Measurements from ENCODE around the gene SEL1L3.

The SEL1L3 gene

DNA sequence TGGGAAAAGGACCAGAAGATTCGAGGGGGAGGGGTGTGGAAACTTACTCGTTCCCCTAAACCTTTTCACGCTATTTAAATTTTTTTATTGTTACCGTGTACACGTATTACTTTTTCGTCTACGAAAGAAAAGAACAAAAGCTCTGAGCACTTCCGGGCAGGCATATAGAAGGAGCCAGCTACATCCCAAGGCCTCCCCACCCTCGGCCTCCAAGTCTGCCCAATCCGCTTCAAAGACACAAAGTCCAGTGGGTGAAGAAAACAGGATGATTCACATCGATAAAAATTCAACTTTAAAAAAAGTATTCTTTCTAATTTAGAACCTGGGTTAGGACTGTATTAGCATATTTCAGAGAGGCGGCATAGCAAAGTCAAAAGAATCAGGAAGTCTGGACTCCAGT, 23.1 kb downstream of the SEL1L3 start:
- H3K4me1 ChIP-seq (ENCODE audit: control insufficient read depth, insufficient read depth, low read length): no peaks in the 10 kb centered on the region
- H3K27ac ChIP-seq (ENCODE audit: extremely low read depth, low read depth, low read length): no peak overlapping the region
- no peaks in the 10 kb centered on the region for H3K9me3 ChIP-seq (ENCODE audit: control insufficient read depth, insufficient read depth, low read depth, low read length)
- no peak for TF ChIP-seq ZNF324 (tag by site-specific recombination; IDR thresholded peaks at IDR 0.05)
- no peak for TF ChIP-seq ZNF623 (tag by site-specific recombination; IDR thresholded peaks at IDR 0.05)
- TF ChIP-seq ZNF600 (tag by site-specific recombination; IDR thresholded peaks at IDR 0.05): no peak
- no peak for TF ChIP-seq ZBTB8A (tag by site-specific recombination; IDR thresholded peaks at IDR 0.05)
- no peaks in the 10 kb centered on the region for H3K36me3 ChIP-seq (ENCODE audit: control insufficient read depth in 2 of 2, insufficient read depth in 1 of 2, low read length in 2 of 2)
- no peak overlapping the region for H3K4me3 ChIP-seq (ENCODE audit: low read depth, low read length)
- POLR2A ChIA-PET: no interaction called here
- CTCF ChIA-PET: no interaction called here

GRCh38 chr4:25839233-25839632, 23.6 kb downstream of the SEL1L3 start:
- Histone ChIP-seq H3K4me3 (ENCODE audit: low read depth, low read length) (no peak overlapping the region), H3K36me3 (ENCODE audit: control insufficient read depth in 2 of 2, insufficient read depth in 1 of 2, low read length in 2 of 2) (no peaks in the 10 kb centered on the region), H3K9me3 (ENCODE audit: control insufficient read depth, insufficient read depth, low read depth, low read length) (no peaks in the 10 kb centered on the region), H3K4me1 (ENCODE audit: control insufficient read depth, insufficient read depth, low read length) (no peaks in the 10 kb centered on the region), H3K27ac (ENCODE audit: extremely low read depth, low read depth, low read length) (no peak overlapping the region)
- TF ChIP-seq PRDM4 (tag by site-specific recombination; IDR thresholded peaks at IDR 0.05): no peak
- TF ChIP-seq, protein P1, sequence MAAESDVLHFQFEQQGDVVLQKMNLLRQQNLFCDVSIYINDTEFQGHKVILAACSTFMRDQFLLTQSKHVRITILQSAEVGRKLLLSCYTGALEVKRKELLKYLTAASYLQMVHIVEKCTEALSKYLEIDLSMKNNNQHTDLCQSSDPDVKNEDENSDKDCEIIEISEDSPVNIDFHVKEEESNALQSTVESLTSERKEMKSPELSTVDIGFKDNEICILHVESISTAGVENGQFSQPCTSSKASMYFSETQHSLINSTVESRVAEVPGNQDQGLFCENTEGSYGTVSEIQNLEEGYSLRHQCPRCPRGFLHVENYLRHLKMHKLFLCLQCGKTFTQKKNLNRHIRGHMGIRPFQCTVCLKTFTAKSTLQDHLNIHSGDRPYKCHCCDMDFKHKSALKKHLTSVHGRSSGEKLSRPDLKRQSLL (tag by site-specific recombination; IDR thresholded peaks at IDR 0.05): no peak
- TF ChIP-seq ZNF629 (tag by site-specific recombination; IDR thresholded peaks at IDR 0.05): no peak
- TF ChIP-seq ZNF560 (tag by site-specific recombination; IDR thresholded peaks at IDR 0.05; ENCODE audit: borderline replicate concordance): no peak
- TF ChIP-seq ZSCAN4 (tag by site-specific recombination; IDR thresholded peaks at IDR 0.05): no peak
- TF ChIP-seq, protein P2, sequence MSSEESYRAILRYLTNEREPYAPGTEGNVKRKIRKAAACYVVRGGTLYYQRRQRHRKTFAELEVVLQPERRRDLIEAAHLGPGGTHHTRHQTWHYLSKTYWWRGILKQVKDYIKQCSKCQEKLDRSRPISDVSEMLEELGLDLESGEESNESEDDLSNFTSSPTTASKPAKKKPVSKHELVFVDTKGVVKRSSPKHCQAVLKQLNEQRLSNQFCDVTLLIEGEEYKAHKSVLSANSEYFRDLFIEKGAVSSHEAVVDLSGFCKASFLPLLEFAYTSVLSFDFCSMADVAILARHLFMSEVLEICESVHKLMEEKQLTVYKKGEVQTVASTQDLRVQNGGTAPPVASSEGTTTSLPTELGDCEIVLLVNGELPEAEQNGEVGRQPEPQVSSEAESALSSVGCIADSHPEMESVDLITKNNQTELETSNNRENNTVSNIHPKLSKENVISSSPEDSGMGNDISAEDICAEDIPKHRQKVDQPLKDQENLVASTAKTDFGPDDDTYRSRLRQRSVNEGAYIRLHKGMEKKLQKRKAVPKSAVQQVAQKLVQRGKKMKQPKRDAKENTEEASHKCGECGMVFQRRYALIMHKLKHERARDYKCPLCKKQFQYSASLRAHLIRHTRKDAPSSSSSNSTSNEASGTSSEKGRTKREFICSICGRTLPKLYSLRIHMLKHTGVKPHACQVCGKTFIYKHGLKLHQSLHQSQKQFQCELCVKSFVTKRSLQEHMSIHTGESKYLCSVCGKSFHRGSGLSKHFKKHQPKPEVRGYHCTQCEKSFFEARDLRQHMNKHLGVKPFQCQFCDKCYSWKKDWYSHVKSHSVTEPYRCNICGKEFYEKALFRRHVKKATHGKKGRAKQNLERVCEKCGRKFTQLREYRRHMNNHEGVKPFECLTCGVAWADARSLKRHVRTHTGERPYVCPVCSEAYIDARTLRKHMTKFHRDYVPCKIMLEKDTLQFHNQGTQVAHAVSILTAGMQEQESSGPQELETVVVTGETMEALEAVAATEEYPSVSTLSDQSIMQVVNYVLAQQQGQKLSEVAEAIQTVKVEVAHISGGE (tag by site-specific recombination; conservative IDR thresholded peaks at IDR 0.05; ENCODE audit: low read depth): no peak
- TF ChIP-seq GLI2 (tag by site-specific recombination; IDR thresholded peaks at IDR 0.05; ENCODE audit: borderline replicate concordance, low read depth): no peak
- no peak for TF ChIP-seq GLIS1 (tag by site-specific recombination; IDR thresholded peaks at IDR 0.05)
- TF ChIP-seq, protein P3, sequence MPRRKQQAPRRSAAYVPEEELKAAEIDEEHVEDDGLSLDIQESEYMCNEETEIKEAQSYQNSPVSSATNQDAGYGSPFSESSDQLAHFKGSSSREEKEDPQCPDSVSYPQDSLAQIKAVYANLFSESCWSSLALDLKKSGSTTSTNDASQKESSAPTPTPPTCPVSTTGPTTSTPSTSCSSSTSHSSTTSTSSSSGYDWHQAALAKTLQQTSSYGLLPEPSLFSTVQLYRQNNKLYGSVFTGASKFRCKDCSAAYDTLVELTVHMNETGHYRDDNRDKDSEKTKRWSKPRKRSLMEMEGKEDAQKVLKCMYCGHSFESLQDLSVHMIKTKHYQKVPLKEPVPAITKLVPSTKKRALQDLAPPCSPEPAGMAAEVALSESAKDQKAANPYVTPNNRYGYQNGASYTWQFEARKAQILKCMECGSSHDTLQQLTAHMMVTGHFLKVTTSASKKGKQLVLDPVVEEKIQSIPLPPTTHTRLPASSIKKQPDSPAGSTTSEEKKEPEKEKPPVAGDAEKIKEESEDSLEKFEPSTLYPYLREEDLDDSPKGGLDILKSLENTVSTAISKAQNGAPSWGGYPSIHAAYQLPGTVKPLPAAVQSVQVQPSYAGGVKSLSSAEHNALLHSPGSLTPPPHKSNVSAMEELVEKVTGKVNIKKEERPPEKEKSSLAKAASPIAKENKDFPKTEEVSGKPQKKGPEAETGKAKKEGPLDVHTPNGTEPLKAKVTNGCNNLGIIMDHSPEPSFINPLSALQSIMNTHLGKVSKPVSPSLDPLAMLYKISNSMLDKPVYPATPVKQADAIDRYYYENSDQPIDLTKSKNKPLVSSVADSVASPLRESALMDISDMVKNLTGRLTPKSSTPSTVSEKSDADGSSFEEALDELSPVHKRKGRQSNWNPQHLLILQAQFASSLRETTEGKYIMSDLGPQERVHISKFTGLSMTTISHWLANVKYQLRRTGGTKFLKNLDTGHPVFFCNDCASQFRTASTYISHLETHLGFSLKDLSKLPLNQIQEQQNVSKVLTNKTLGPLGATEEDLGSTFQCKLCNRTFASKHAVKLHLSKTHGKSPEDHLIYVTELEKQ (tag by site-specific recombination; IDR thresholded peaks at IDR 0.05; ENCODE audit: borderline replicate concordance): no peak
- no peak for TF ChIP-seq ZBTB44 (tag by site-specific recombination; IDR thresholded peaks at IDR 0.05)
- TF ChIP-seq ZNF350 (tag by site-specific recombination; IDR thresholded peaks at IDR 0.05): no peak
- CTCF ChIA-PET: no interaction called here
- POLR2A ChIA-PET: no interaction called here
